Loucy (cell line): ENCODE measurements around the gene SPNS3.

ENCODE experiments used
- EZH2phosphoT487 ChIP-seq: fragments of 200-600 bp; IDR thresholded peaks from 2 replicates; pipeline ENCODE4 v1.6.1; 2018; ENCODE audit warnings: antibody characterized with exemption, mild to moderate bottlenecking, moderate library complexity, borderline replicate concordance
- TF ChIP-seq, protein P1 (sequence below): fragments of 200-600 bp; sonication (generic); conservative IDR thresholded peaks from 2 replicates; pipeline ENCODE4 v1.5.1; 2014; ENCODE audit warnings: mild to moderate bottlenecking, antibody characterized with exemption, low read length

DNA sequence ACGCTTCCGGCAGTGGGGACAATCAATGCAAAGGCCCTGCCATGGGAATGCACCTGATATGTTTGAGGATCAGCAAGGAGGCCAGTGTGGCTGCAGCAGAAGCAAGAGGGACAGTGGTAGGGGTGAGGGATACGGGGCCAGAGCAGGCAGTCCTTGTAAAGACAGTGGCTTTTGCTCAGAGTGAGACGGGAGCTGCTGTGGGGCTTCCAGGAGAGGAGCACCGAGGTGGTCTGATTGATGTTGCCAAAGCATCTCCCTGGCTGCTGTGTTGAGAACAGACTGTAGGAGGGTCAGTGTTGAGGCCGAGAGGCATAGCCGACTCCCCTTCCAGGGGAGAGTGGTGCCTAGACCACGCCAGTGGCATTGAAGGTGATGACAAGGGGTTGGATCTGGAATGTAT is 53.6 kb downstream of the SPNS3 start:
- TF ChIP-seq, protein P1, sequence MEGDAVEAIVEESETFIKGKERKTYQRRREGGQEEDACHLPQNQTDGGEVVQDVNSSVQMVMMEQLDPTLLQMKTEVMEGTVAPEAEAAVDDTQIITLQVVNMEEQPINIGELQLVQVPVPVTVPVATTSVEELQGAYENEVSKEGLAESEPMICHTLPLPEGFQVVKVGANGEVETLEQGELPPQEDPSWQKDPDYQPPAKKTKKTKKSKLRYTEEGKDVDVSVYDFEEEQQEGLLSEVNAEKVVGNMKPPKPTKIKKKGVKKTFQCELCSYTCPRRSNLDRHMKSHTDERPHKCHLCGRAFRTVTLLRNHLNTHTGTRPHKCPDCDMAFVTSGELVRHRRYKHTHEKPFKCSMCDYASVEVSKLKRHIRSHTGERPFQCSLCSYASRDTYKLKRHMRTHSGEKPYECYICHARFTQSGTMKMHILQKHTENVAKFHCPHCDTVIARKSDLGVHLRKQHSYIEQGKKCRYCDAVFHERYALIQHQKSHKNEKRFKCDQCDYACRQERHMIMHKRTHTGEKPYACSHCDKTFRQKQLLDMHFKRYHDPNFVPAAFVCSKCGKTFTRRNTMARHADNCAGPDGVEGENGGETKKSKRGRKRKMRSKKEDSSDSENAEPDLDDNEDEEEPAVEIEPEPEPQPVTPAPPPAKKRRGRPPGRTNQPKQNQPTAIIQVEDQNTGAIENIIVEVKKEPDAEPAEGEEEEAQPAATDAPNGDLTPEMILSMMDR = no peak
- no peak for TF ChIP-seq EZH2phosphoT487
